GM23338 (cell line): ENCODE data around the gene SIAE.
A peak's percentile ranks its signal among the peaks of the same experiment; 100 is the strongest.

Source experiments
- CREB1 ChIP-seq: fragments of 250-450 bp; sonication (Bioruptor Pico); IDR thresholded peaks from 2 replicates; pipeline ENCODE4 v1.5.0; 2020; ENCODE audit warnings: low read depth, mild to moderate bottlenecking, moderate library complexity
- EZH2 ChIP-seq: fragments of 200-600 bp; sonication (generic); IDR thresholded peaks from one replicate; pipeline ENCODE4 v1.8.0; 2017; ENCODE audit warnings: antibody characterized with exemption, mild to moderate bottlenecking, low read depth; ENCODE audit not compliant: unreplicated experiment
- EZH2phosphoT487 ChIP-seq: fragments of 200-600 bp; sonication (generic); IDR thresholded peaks from one replicate; pipeline ENCODE4 v1.8.1; 2018; ENCODE audit warnings: antibody characterized with exemption; ENCODE audit not compliant: unreplicated experiment
- JUNB ChIP-seq: IDR thresholded peaks from one replicate; pipeline ENCODE4 v1.6.1; 2016; ENCODE audit warnings: antibody characterized with exemption; ENCODE audit not compliant: unreplicated experiment
- NANOG ChIP-seq: IDR thresholded peaks from 2 replicates; pipeline ENCODE4 v1.6.1; 2016; ENCODE audit warnings: antibody characterized with exemption, borderline replicate concordance
- POLR2AphosphoS5 ChIP-seq: IDR thresholded peaks from 2 replicates; pipeline ENCODE4 v1.6.1; 2016; ENCODE audit warnings: antibody characterized with exemption, low read depth
- ZNF114 ChIP-seq: fragments of 250-450 bp; sonication (Bioruptor Pico); IDR thresholded peaks from 2 replicates; pipeline ENCODE4 v1.5.0; 2020; ENCODE audit warnings: mild to moderate bottlenecking, moderate library complexity
- ZNF331 ChIP-seq: fragments of 250-450 bp; sonication (Bioruptor Pico); IDR thresholded peaks from 2 replicates; pipeline ENCODE4 v1.5.0; 2020; ENCODE audit warnings: low read depth, mild to moderate bottlenecking, moderate library complexity
- TF ChIP-seq, protein P1 (sequence below), 2 experiments: fragments of 200-600 bp in 1 of 2; sonication (generic) in 1 of 2; conservative IDR thresholded peaks; 2 replicates each; pipeline versions ENCODE4 v1.5.1 to v1.6.1; 2016 to 2017; ENCODE audit warnings: antibody characterized with exemption in 2 of 2, low read depth in 2 of 2, mild to moderate bottlenecking in 2 of 2, moderate library complexity in 1 of 2
- TF ChIP-seq, protein P2 (sequence below): IDR thresholded peaks from one replicate; pipeline ENCODE4 v1.6.1; 2018; ENCODE audit warnings: antibody characterized with exemption; ENCODE audit not compliant: unreplicated experiment
- TF ChIP-seq, protein P3 (sequence below): IDR thresholded peaks from 2 replicates; pipeline ENCODE4 v1.6.1; 2016; ENCODE audit warnings: antibody characterized with exemption

DNA sequence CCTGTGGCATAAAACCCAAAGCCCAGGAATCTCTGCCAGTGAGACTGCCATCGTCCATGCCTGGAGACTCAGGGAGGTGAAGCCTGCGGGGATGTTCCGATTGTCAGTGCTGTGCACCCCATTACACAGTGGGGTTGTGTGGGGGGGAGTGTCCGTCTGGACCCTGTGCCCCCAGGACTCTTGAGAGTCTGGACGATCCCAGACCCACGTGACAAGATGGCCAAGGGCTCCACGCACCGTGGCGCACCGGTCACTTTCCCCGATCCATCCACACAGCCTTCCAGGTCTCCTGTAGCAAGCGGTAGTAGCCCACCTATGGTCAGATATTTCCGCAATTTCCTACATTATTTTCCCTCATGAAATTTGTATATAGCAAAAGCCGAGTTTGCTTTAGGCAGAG lies 45.3 kb upstream of the SIAE start:
- TF ChIP-seq, protein P1, sequence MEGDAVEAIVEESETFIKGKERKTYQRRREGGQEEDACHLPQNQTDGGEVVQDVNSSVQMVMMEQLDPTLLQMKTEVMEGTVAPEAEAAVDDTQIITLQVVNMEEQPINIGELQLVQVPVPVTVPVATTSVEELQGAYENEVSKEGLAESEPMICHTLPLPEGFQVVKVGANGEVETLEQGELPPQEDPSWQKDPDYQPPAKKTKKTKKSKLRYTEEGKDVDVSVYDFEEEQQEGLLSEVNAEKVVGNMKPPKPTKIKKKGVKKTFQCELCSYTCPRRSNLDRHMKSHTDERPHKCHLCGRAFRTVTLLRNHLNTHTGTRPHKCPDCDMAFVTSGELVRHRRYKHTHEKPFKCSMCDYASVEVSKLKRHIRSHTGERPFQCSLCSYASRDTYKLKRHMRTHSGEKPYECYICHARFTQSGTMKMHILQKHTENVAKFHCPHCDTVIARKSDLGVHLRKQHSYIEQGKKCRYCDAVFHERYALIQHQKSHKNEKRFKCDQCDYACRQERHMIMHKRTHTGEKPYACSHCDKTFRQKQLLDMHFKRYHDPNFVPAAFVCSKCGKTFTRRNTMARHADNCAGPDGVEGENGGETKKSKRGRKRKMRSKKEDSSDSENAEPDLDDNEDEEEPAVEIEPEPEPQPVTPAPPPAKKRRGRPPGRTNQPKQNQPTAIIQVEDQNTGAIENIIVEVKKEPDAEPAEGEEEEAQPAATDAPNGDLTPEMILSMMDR (conservative IDR thresholded peaks at IDR 0.05; ENCODE audit: low read depth in 2 of 2): no peak
- TF ChIP-seq EZH2 (peak; percentile 1), POLR2AphosphoS5 (no peak), EZH2phosphoT487 (no peak), CREB1 (CRISPR knock-in tag) (no peak), JUNB (no peak), NANOG (no peak), ZNF331 (CRISPR knock-in tag) (no peak), ZNF114 (CRISPR knock-in tag) (no peak)
- TF ChIP-seq, protein P2, sequence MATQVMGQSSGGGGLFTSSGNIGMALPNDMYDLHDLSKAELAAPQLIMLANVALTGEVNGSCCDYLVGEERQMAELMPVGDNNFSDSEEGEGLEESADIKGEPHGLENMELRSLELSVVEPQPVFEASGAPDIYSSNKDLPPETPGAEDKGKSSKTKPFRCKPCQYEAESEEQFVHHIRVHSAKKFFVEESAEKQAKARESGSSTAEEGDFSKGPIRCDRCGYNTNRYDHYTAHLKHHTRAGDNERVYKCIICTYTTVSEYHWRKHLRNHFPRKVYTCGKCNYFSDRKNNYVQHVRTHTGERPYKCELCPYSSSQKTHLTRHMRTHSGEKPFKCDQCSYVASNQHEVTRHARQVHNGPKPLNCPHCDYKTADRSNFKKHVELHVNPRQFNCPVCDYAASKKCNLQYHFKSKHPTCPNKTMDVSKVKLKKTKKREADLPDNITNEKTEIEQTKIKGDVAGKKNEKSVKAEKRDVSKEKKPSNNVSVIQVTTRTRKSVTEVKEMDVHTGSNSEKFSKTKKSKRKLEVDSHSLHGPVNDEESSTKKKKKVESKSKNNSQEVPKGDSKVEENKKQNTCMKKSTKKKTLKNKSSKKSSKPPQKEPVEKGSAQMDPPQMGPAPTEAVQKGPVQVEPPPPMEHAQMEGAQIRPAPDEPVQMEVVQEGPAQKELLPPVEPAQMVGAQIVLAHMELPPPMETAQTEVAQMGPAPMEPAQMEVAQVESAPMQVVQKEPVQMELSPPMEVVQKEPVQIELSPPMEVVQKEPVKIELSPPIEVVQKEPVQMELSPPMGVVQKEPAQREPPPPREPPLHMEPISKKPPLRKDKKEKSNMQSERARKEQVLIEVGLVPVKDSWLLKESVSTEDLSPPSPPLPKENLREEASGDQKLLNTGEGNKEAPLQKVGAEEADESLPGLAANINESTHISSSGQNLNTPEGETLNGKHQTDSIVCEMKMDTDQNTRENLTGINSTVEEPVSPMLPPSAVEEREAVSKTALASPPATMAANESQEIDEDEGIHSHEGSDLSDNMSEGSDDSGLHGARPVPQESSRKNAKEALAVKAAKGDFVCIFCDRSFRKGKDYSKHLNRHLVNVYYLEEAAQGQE: no peak
- TF ChIP-seq, protein P3, sequence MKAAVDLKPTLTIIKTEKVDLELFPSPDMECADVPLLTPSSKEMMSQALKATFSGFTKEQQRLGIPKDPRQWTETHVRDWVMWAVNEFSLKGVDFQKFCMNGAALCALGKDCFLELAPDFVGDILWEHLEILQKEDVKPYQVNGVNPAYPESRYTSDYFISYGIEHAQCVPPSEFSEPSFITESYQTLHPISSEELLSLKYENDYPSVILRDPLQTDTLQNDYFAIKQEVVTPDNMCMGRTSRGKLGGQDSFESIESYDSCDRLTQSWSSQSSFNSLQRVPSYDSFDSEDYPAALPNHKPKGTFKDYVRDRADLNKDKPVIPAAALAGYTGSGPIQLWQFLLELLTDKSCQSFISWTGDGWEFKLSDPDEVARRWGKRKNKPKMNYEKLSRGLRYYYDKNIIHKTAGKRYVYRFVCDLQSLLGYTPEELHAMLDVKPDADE: no peak
